Osteoblast (primary cell): Measurements from ENCODE around the gene LAMC1. TPM values are rescaled to one million over a fixed set of nuclear protein-coding genes. Genes with fewer than 3 reads are reported as not detected.
A peak's percentile ranks its signal among the peaks of the same experiment; 100 is the strongest.

ENCODE experiments used
- DNase-seq: peaks from one replicate; pipeline ENCODE4 v3.0.0; 2011; ENCODE audit warnings: low spot score, mixed read lengths; ENCODE audit not compliant: insufficient read length; ENCODE audit errors: missing footprints
- H2AFZ ChIP-seq: 2 replicates; pipeline ENCODE4 v1.6.0; 2011; ENCODE audit warnings: mild to moderate bottlenecking, low read length
- H3K27ac ChIP-seq: 2 replicates; pipeline ENCODE4 v1.5.1; 2011; ENCODE audit warnings: mild to moderate bottlenecking, low read depth, low read length, moderate library complexity
- H3K27me3 ChIP-seq: 2 replicates; pipeline ENCODE4 v1.6.0; 2012; ENCODE audit warnings: mild to moderate bottlenecking, control low read depth, inconsistent platforms, low read length, moderate library complexity; ENCODE audit not compliant: insufficient read depth
- H3K36me3 ChIP-seq: 2 replicates; pipeline ENCODE4 v1.5.1; 2011; ENCODE audit warnings: mild to moderate bottlenecking, low read length, control low read depth, moderate library complexity; ENCODE audit not compliant: insufficient read depth
- H3K4me1 ChIP-seq: 2 replicates; pipeline ENCODE4 v1.5.1; 2011; ENCODE audit warnings: mild to moderate bottlenecking, low read length, control low read depth, moderate library complexity; ENCODE audit not compliant: insufficient read depth
- H3K4me2 ChIP-seq: 2 replicates; pipeline ENCODE4 v1.6.0; 2011; ENCODE audit warnings: mild to moderate bottlenecking, low read length; ENCODE audit not compliant: insufficient read depth
- H3K4me3 ChIP-seq: fragments of 200-600 bp; sonication (generic); 3 replicates; pipeline ENCODE4 v1.5.1; 2012; ENCODE audit warnings: mild to moderate bottlenecking, low read length, inconsistent platforms; ENCODE audit not compliant: insufficient read depth
- H3K79me2 ChIP-seq: 2 replicates; pipeline ENCODE4 v1.6.0; 2012; ENCODE audit warnings: mild to moderate bottlenecking, low read length, control low read depth, inconsistent platforms; ENCODE audit not compliant: insufficient read depth
- H3K9me3 ChIP-seq: 2 replicates; pipeline ENCODE4 v1.5.1; 2011; ENCODE audit warnings: low read depth, low read length, control low read depth
- H4K20me1 ChIP-seq: 2 replicates; pipeline ENCODE4 v1.6.0; 2012; ENCODE audit warnings: mild to moderate bottlenecking, low read length, control low read depth; ENCODE audit not compliant: insufficient read depth
- total RNA-seq: library from RNA; depleted of rRNA; stranded (reverse); fragments of >200 nt; gene quantifications from 2 replicates; pipeline ENCODE4 v1.2.3, GENCODE V29; 2012
- TF ChIP-seq, protein P1 (sequence below): IDR thresholded peaks from 2 replicates; pipeline ENCODE4 v1.5.1; 2011; ENCODE audit warnings: mild to moderate bottlenecking, low read depth, low read length, moderate library complexity; ENCODE audit errors: extremely low read depth

The LAMC1 gene
- total RNA-seq, 1 donor = 966 TPM

DNA sequence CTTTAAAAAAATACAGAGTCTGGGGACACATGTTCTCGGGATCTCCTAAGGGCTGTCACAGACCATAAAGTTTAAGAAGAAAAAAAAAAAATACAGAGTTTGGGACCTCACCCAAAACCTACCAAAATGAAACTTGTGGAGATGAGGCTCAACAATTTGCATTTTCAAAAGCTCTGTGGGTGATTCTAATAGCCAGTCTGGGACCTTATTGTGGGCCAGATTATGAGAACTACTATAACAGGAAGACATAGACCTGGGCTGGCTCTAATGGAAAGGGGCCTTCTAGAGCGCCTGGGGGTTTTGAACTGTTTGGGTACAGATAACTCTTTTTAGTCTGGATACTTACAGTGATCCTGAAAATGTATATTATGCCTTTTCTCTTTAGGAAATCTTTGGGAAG, 69.1 kb downstream of the LAMC1 start:
- Histone ChIP-seq H2AFZ (no peak overlapping the region), H3K27me3 (no peaks in the 10 kb centered on the region), H3K9me3 (no peaks in the 10 kb centered on the region), H3K4me3 (no peak overlapping the region), H4K20me1 (peaks cover 68% of the 10 kb centered on the region), H3K79me2 (peaks cover 100% of the 10 kb centered on the region), H3K36me3 (peaks cover 6% of the 10 kb centered on the region), H3K4me1 (peaks cover 59% of the 10 kb centered on the region), H3K27ac (peak overlapping the region; percentile 31), H3K4me2 (no peak overlapping the region)
- no peak for DNase-seq
- TF ChIP-seq, protein P1, sequence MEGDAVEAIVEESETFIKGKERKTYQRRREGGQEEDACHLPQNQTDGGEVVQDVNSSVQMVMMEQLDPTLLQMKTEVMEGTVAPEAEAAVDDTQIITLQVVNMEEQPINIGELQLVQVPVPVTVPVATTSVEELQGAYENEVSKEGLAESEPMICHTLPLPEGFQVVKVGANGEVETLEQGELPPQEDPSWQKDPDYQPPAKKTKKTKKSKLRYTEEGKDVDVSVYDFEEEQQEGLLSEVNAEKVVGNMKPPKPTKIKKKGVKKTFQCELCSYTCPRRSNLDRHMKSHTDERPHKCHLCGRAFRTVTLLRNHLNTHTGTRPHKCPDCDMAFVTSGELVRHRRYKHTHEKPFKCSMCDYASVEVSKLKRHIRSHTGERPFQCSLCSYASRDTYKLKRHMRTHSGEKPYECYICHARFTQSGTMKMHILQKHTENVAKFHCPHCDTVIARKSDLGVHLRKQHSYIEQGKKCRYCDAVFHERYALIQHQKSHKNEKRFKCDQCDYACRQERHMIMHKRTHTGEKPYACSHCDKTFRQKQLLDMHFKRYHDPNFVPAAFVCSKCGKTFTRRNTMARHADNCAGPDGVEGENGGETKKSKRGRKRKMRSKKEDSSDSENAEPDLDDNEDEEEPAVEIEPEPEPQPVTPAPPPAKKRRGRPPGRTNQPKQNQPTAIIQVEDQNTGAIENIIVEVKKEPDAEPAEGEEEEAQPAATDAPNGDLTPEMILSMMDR = no peak

DNA sequence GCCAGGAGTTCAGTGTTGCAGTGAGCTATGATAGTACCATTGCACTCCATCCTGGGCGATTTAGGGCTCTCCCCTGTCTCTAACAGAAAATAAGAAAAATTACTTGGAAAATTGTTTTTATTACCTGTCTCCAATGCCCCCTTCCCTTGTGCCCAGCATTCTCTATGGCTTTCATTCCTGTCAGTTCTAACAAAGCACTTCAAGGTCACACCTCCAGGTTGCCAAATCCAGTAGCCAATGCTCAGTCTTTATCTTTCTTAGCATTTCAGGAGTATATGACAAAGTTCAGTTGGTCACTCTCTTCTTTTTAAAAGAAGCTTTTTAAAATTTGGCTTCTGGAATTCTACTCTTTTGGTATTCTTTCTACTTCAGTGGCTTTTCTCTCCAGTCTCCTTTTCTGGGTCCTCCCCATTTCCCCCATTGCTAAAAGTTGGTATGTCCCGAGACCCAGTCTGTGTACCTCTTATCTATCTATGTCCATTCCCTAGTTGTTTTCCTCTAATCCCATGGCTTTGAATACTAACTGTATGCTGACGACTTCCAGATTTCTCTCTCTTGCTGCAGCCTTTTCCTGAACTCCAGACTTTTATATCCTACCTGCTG, 69.9 kb downstream of the LAMC1 start:
- Histone ChIP-seq H3K4me1 (peaks cover 67% of the 10 kb centered on the region), H3K27ac (peak overlapping the region; percentile 36), H3K4me2 (peak overlapping the region; percentile 38), H3K27me3 (no peaks in the 10 kb centered on the region), H4K20me1 (peaks cover 69% of the 10 kb centered on the region), H3K79me2 (peaks cover 100% of the 10 kb centered on the region), H3K9me3 (no peaks in the 10 kb centered on the region), H2AFZ (no peak overlapping the region), H3K4me3 (no peak overlapping the region), H3K36me3 (peaks cover 6% of the 10 kb centered on the region)
- DNase-seq = no peak
- TF ChIP-seq, protein P1 = no peak

DNA sequence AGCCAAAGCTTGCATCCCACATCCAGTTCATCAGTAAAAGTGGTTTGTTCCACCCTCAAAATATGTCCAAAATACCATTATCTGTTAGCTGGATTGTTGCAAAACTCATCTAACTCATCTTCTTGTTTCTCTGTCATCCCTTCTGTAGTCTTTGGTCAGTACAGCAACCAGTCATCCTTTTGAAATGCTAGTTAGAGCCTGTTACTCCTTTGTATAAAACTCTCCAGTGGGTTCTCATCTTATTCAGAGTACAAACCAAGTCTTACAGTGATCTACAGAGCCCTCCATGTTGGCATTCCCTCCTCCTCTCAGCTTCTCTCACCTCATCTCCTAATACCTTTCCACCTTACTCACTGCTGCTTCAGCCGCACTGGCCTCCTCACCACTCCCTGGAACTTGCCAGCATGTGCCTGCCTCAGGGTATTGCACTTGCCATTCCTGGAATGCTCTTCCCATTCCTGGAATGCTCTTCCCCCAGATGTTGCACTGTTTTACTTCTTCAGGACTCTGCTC, 70.6 kb downstream of the LAMC1 start:
- DNase-seq = no peak
- no peak overlapping the region for H3K4me3 ChIP-seq
- H3K36me3 ChIP-seq = peaks cover 13% of the 10 kb centered on the region
- H2AFZ ChIP-seq = no peak overlapping the region
- H3K4me1 ChIP-seq = peaks cover 72% of the 10 kb centered on the region
- H3K4me2 ChIP-seq = peak overlapping the region; percentile 38
- H3K27ac ChIP-seq = peak overlapping the region; percentile 36
- no peaks in the 10 kb centered on the region for H3K27me3 ChIP-seq
- peaks cover 100% of the 10 kb centered on the region for H3K79me2 ChIP-seq
- TF ChIP-seq, protein P1 = no peak
- H3K9me3 ChIP-seq = no peaks in the 10 kb centered on the region
- H4K20me1 ChIP-seq = peaks cover 65% of the 10 kb centered on the region

DNA sequence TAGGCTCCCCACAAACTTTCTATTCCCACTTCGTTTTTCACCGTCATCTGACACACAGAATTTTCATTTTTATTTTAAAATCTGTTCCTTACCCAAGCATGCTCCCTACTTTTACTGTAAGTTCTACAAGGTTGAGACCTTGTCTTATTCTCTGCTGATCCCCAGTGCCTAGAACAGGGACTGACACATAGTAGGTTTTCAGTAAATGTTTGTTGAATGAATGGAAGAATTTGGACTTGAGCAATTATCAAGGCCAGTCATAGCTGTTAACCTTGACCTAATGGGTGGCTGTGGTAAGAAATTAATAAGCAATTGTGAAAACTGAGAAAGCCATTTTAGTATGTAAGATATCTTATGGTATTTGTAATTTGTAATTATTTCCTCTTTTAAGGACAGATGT, 71.1 kb downstream of the LAMC1 start:
- Histone ChIP-seq H3K4me2 (peak overlapping the region; percentile 38), H3K4me3 (no peak overlapping the region), H3K36me3 (peaks cover 13% of the 10 kb centered on the region), H3K79me2 (peaks cover 100% of the 10 kb centered on the region), H3K27me3 (no peaks in the 10 kb centered on the region), H3K27ac (peak overlapping the region; percentile 36), H3K9me3 (no peaks in the 10 kb centered on the region), H4K20me1 (peaks cover 59% of the 10 kb centered on the region), H3K4me1 (peaks cover 67% of the 10 kb centered on the region), H2AFZ (no peak overlapping the region)
- TF ChIP-seq, protein P1 = no peak
- DNase-seq = no peak
